ENCODE results near the gene TRERF1.
A peak's percentile ranks its signal among the peaks of the same experiment; 100 is the strongest.

The TRERF1 gene, protein sequence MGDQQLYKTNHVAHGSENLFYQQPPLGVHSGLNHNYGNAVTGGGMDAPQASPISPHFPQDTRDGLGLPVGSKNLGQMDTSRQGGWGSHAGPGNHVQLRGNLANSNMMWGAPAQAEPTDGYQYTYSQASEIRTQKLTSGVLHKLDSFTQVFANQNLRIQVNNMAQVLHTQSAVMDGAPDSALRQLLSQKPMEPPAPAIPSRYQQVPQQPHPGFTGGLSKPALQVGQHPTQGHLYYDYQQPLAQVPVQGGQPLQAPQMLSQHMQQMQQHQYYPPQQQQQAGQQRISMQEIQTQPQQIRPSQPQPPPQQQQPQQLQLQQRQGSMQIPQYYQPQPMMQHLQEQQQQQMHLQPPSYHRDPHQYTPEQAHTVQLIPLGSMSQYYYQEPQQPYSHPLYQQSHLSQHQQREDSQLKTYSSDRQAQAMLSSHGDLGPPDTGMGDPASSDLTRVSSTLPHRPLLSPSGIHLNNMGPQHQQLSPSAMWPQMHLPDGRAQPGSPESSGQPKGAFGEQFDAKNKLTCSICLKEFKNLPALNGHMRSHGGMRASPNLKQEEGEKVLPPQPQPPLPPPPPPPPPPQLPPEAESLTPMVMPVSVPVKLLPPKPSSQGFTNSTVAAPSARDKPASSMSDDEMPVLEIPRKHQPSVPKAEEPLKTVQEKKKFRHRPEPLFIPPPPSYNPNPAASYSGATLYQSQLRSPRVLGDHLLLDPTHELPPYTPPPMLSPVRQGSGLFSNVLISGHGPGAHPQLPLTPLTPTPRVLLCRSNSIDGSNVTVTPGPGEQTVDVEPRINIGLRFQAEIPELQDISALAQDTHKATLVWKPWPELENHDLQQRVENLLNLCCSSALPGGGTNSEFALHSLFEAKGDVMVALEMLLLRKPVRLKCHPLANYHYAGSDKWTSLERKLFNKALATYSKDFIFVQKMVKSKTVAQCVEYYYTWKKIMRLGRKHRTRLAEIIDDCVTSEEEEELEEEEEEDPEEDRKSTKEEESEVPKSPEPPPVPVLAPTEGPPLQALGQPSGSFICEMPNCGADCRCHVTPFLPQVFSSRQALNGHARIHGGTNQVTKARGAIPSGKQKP (N-terminal part only)

GRCh38 chr6:42451333-42452170, at the start of gene TRERF1:
Gene TRERF1 (minus strand): TSS chr6:42451926. CDS start chr6:42269590, 182,336 bp downstream.
- no peaks in the 10 kb centered on the region for H4K20me1 ChIP-seq
- H3K9me3 ChIP-seq (replicated peaks in 1 of 11): no peaks in the 10 kb centered on the region
- peak within 1 kb of the TSS; percentile 91 to 98 (median 96) for H3K4me2 ChIP-seq
- peaks cover 0 to 14% (median 0%) of the 10 kb centered on the region in 11 experiments; a peak in 4 of 22 replicates for H3K27me3 ChIP-seq
- peak within 1 kb of the TSS; percentile 76 to 92 (median 83) for H3K4me3 ChIP-seq
- peak within 1 kb of the TSS; percentile 76 to 97 (median 90) for H3K27ac ChIP-seq
- H3K4me1 ChIP-seq: peaks cover 34 to 56% (median 48%) of the 10 kb centered on the region in 10 experiments
- no peak for TF ChIP-seq Cebpa-rat (IDR thresholded peaks at IDR 0.05)
- peak within 1 kb of the TSS; percentile 80 to 95 (median 90) for H3K9ac ChIP-seq
- peaks cover 0 to 7% (median 0%) of the 10 kb centered on the region in 11 experiments; a peak in 4 of 22 replicates for H3K36me3 ChIP-seq

GRCh38 chr6:42498473-42499128, 46.9 kb upstream of the TRERF1 start:
- Histone ChIP-seq H4K20me1 (no peaks in the 10 kb centered on the region), H3K27me3 (no peaks in the 10 kb centered on the region), H3K9ac (no peak overlapping the region), H3K4me3 (no peak overlapping the region), H3K9me3 (replicated peaks in 1 of 11) (peaks cover 20 to 42% (median 30%) of the 10 kb centered on the region in 11 experiments), H3K4me1 (peaks cover 0 to 4% (median 0%) of the 10 kb centered on the region in 10 experiments; a peak in 1 of 20 replicates), H3K27ac (no peak overlapping the region), H3K4me2 (no peak overlapping the region), H3K36me3 (no peaks in the 10 kb centered on the region)
- no peak for TF ChIP-seq Cebpa-rat (IDR thresholded peaks at IDR 0.05)

GRCh38 chr6:42493914-42494539, 42.3 kb upstream of the TRERF1 start:
- Histone ChIP-seq H3K36me3 (no peaks in the 10 kb centered on the region), H4K20me1 (no peaks in the 10 kb centered on the region), H3K4me2 (no peak overlapping the region), H3K9ac (no peak overlapping the region), H3K27ac (no peak overlapping the region), H3K27me3 (no peaks in the 10 kb centered on the region), H3K9me3 (replicated peaks in 1 of 11) (peaks cover 7 to 18% (median 15%) of the 10 kb centered on the region in 11 experiments; a peak in 12 of 22 replicates), H3K4me3 (no peak overlapping the region), H3K4me1 (no peaks in the 10 kb centered on the region)
- no peak for TF ChIP-seq Cebpa-rat (IDR thresholded peaks at IDR 0.05)

- Histone ChIP-seq H3K4me2 (no peak overlapping the region), H3K36me3 (no peaks in the 10 kb centered on the region)
- TF ChIP-seq Cebpa-rat (IDR thresholded peaks at IDR 0.05): no peak
Measured at GRCh38 chr6:42488129-42488528, 36.4 kb upstream of the TRERF1 start.

GRCh38 chr6:42484261-42484660, 32.5 kb upstream of the TRERF1 start:
- Histone ChIP-seq H3K4me1 (peaks cover 0 to 6% (median 0%) of the 10 kb centered on the region in 10 experiments; a peak in 4 of 20 replicates), H3K4me3 (no peak overlapping the region), H3K9ac (no peak overlapping the region), H4K20me1 (no peaks in the 10 kb centered on the region), H3K27ac (no peak overlapping the region), H3K4me2 (no peak overlapping the region), H3K27me3 (no peaks in the 10 kb centered on the region), H3K36me3 (no peaks in the 10 kb centered on the region), H3K9me3 (replicated peaks in 1 of 11) (no peaks in the 10 kb centered on the region)
- no peak for TF ChIP-seq Cebpa-rat (IDR thresholded peaks at IDR 0.05)

More at GRCh38 chr6:42488129-42488528, 36.4 kb upstream of the TRERF1 start:
- Histone ChIP-seq H3K27me3 (no peaks in the 10 kb centered on the region), H3K4me1 (no peaks in the 10 kb centered on the region), H3K4me3 (no peak overlapping the region), H3K27ac (no peak overlapping the region), H3K9ac (no peak overlapping the region), H4K20me1 (no peaks in the 10 kb centered on the region), H3K9me3 (replicated peaks in 1 of 11) (no peaks in the 10 kb centered on the region)

DNA sequence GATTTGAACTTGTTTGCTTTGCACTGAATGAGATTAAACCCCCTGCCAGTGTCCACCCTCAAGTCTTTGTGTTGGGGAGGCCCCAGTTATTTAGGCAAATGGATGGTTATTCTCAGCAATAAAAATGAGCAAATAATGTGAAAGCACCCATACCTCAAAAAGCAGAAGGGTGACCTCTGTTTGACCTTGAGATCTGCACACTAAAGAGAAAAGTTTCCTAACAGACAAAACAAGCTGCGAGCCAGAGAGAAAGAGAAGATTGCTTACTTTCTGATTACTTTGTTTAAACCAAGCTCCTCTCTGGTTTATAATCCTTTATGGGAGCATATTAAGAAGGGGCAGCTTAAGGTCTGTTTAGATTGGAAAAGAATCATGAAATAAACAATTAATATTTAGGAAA, 30.4 kb upstream of the TRERF1 start:
- Histone ChIP-seq H3K36me3 (no peaks in the 10 kb centered on the region), H3K9me3 (replicated peaks in 1 of 11) (no peaks in the 10 kb centered on the region), H3K27ac (no peak overlapping the region), H3K27me3 (no peaks in the 10 kb centered on the region), H3K4me2 (no peak overlapping the region), H4K20me1 (no peaks in the 10 kb centered on the region), H3K4me1 (peaks cover 0 to 6% (median 0%) of the 10 kb centered on the region in 10 experiments; a peak in 4 of 20 replicates), H3K4me3 (no peak overlapping the region), H3K9ac (no peak overlapping the region)
- no peak for TF ChIP-seq Cebpa-rat (IDR thresholded peaks at IDR 0.05)

GRCh38 chr6:42471714-42472113, 20.0 kb upstream of the TRERF1 start:
- Histone ChIP-seq H3K4me3 (no peak overlapping the region), H3K9me3 (replicated peaks in 1 of 11) (peaks cover 29 to 44% (median 40%) of the 10 kb centered on the region in 11 experiments), H3K36me3 (no peaks in the 10 kb centered on the region), H3K4me2 (no peak overlapping the region), H3K9ac (no peak overlapping the region), H3K27me3 (no peaks in the 10 kb centered on the region), H4K20me1 (no peaks in the 10 kb centered on the region), H3K4me1 (no peaks in the 10 kb centered on the region), H3K27ac (no peak overlapping the region)
- TF ChIP-seq Cebpa-rat (IDR thresholded peaks at IDR 0.05): no peak
